Smooth muscle cell of the coronary artery (primary cell): ENCODE results near the gene CIDEA. TPM values are rescaled to one million over a fixed set of nuclear protein-coding genes. Genes with fewer than 3 reads are reported as not detected.

Experiments
- total RNA-seq: library from RNA; depleted of rRNA; stranded (reverse); fragments of >200 nt; gene quantifications from 2 replicates; pipeline ENCODE4 v1.2.3, GENCODE V29; 2014; ENCODE audit warnings: low replicate concordance

The CIDEA gene, protein sequence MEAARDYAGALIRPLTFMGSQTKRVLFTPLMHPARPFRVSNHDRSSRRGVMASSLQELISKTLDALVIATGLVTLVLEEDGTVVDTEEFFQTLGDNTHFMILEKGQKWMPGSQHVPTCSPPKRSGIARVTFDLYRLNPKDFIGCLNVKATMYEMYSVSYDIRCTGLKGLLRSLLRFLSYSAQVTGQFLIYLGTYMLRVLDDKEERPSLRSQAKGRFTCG
- not detected in 2 replicates for total RNA-seq

DNA sequence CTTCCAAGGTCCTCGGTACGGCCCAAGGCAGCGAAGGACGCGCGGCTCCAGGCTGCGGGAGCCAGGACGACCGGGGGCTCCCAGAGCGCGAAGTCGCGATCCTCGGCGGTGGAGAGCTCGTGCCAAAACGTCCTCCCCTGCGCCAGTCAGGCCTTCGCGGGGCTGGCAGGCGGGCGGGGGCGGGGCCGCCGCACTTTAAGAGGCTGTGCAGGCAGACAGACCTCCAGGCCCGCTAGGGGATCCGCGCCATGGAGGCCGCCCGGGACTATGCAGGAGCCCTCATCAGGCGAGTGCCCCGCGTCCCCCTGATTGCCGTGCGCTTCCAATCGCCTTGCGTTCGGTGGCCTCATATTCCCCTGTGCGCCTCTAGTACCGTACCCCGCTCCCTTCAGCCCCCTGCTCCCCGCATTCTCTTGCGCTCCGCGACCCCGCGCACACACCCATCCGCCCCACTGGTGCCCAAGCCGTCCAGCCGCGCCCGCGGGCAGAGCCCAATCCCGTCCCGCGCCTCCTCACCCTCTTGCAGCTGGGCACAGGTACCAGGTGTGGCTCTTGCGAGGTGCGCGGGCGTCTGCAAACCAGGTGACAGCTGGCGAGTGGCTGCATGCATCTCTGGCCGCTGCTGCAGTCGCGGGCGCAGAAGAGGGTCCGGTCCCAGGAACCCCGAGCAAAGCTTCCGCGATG lies at the start of gene CIDEA:
Gene CIDEA (plus strand): TSS at position 226 of the 684 bp plus-strand sequence. CDS start 23 bp downstream, at position 249.

GRCh38 chr18:12307701-12308385 lies 53.7 kb downstream of the CIDEA start, which contains the start of gene TUBB6:
Gene TUBB6, plus strand, starts transcription at chr18:12308241. Its CDS starts 52 bp downstream, at chr18:12308293.

Other genes starting within 250 kb of the CIDEA start
- not detected in 2 replicates for gene ANKRD62, start 160.5 kb upstream of the CIDEA start, total RNA-seq
- 454 and 821 TPM in 2 replicates for gene TUBB6, start 53.9 kb downstream of the CIDEA start, total RNA-seq
- gene AFG3L2, start 122.9 kb downstream of the CIDEA start, total RNA-seq, result 29.3 and 37.1 TPM in 2 replicates
- 5.1 and 6.4 TPM in 2 replicates for gene PRELID3A, start 153.6 kb downstream of the CIDEA start, total RNA-seq